Prostate gland (tissue), 2 donors: ENCODE results near the gene PRDM1.

Experiments
- CTCF ChIP-seq, 4 experiments: fragments of 200-600 bp in 2 of 4; fragments of 450-650 bp in 2 of 4; sonication (generic) in 2 of 4; IDR thresholded peaks; 1 replicate in 3 of 4; 2 replicates in 1 of 4; pipeline ENCODE4 v1.5.1; 2016 to 2019; ENCODE audit warnings: antibody characterized with exemption in 4 of 4, mild to moderate bottlenecking in 2 of 4, moderate library complexity in 2 of 4
- POLR2A ChIP-seq: fragments of 450-650 bp; IDR thresholded peaks from one replicate; pipeline ENCODE4 v1.6.1; 2016; ENCODE audit warnings: antibody characterized with exemption, mild to moderate bottlenecking

DNA sequence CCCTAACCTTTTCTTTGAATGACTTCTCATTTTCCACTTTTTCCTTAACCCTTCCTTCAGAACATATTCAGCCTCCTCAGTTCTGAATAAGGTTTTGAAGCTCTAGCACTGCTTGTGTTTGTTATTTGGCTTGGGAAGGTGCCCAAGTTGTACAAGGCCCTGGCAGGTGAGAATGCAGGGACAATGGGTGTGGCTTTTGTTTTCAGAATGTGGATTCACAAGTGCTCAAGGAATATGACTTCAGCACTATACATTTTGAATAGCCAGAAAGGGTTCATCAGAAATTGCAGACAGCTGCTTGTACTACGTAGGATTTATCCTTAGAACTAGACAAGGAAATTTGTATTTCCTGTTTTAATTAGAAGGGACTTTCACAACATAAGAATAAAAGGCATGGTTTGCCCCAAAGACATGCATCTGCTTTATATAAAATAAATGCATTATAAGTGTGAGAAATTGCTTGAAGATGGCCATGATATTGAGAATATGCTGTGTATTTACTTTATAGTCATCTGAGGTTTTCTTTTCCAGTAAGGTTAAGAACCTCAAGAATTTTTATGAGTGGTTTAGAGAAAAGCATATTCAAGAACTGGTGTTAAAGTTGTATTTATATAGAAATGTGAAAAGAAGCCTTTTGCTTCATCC, 29.3 kb upstream of the PRDM1 start:
- no peak for TF ChIP-seq POLR2A
- TF ChIP-seq CTCF (IDR thresholded peaks at IDR 0.05) = no peak
